UCSD-AML1 (cell line): ENCODE results near the gene KMO.

ENCODE experiments used
- DNase-seq: peaks from one replicate; lab custom pipeline; 2025; ENCODE audit not compliant: unreplicated experiment; lab: John Stamatoyannopoulos, UW

The KMO gene

GRCh38 chr1:241645199-241645598 lies 113.0 kb downstream of the KMO start:
- no peak for DNase-seq
